ENCODE measurements around the gene QPCTL. TPM values are rescaled to one million over a fixed set of nuclear protein-coding genes. Genes with fewer than 3 reads are reported as not detected.

Gene QPCTL
- total and polyA plus RNA-seq, 10 of the 15 experiments (the other 5 are each of a cell fraction or from before 2014, with no cell fraction given), result 1.1 to 22.6 (median 11.2) TPM

DNA sequence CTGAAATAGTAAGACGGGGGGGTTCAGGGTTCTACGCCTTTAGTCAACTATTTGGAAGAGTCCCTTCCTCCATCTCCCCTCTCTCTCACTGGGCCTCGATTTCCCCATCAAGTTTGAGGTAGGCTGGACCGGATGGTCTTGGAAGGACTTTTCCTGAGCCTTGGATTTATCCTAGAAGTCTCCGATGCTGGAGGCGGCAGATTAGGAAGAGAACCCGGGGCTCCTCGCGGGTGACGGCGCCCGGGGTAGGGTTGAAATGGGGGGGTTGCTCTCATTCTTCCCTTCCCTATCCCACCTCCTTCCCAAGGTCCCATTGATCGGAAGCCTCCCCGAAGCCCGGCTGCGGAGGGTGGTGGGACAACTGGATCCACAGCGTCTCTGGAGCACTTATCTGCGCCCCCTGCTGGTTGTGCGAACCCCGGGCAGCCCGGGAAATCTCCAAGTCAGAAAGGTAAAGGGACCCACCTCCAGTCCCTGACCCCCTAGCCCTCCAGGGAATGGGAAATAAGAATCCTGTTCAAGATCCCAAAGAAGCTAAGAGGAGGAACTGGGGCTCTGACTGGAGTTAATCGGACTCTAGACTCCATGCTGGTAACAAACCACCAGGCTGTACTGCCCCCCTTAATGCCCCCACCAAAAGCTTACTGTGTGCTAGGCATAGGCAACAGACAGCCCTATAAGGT lies 781 bp downstream of the QPCTL start (continued):
- TF ChIP-seq, protein P1, sequence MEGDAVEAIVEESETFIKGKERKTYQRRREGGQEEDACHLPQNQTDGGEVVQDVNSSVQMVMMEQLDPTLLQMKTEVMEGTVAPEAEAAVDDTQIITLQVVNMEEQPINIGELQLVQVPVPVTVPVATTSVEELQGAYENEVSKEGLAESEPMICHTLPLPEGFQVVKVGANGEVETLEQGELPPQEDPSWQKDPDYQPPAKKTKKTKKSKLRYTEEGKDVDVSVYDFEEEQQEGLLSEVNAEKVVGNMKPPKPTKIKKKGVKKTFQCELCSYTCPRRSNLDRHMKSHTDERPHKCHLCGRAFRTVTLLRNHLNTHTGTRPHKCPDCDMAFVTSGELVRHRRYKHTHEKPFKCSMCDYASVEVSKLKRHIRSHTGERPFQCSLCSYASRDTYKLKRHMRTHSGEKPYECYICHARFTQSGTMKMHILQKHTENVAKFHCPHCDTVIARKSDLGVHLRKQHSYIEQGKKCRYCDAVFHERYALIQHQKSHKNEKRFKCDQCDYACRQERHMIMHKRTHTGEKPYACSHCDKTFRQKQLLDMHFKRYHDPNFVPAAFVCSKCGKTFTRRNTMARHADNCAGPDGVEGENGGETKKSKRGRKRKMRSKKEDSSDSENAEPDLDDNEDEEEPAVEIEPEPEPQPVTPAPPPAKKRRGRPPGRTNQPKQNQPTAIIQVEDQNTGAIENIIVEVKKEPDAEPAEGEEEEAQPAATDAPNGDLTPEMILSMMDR (IDR thresholded peaks at IDR 0.05 in 2 of 3, conservative IDR thresholded peaks at IDR 0.05 in 1 of 3; ENCODE audit: control insufficient read depth in 2 of 3, extremely low read depth in 1 of 3, insufficient read depth in 1 of 3, low read depth in 3 of 3, low read length in 3 of 3), result peak; percentile 81 to 96 (median 96)
- no peak for TF ChIP-seq TBL1XR1 (IDR thresholded peaks at IDR 0.05; ENCODE audit: low read depth, low read length)
- 0 out of 2 replicates have a peak, but pooled peaks have one; percentile 48 for TF ChIP-seq RB1 (IDR thresholded peaks at IDR 0.05; ENCODE audit: borderline replicate concordance)
- TF ChIP-seq WRNIP1 (IDR thresholded peaks at IDR 0.05; ENCODE audit: borderline replicate concordance, low read depth, low read length), result 0 out of 2 replicates have a peak, but pooled peaks have one; percentile 60
- TF ChIP-seq CREB1 (IDR thresholded peaks at IDR 0.05; ENCODE audit: low read depth), result 0 out of 2 replicates have a peak, but pooled peaks have one; percentile 34
- no peak for TF ChIP-seq POLR2AphosphoS2 (IDR thresholded peaks at IDR 0.05; ENCODE audit: low read depth, low read length)
- no peak for TF ChIP-seq RCOR1 (conservative IDR thresholded peaks at IDR 0.05; ENCODE audit: low read depth, low read length)
- TF ChIP-seq BCL11A (IDR thresholded peaks at IDR 0.05; ENCODE audit: low read depth, low read length), result no peak
- TF ChIP-seq JUNB (IDR thresholded peaks at IDR 0.05), result no peak
- TF ChIP-seq SMC3 (IDR thresholded peaks at IDR 0.05; ENCODE audit: borderline replicate concordance, low read length), result peak; percentile 71
- TF ChIP-seq BACH1 (IDR thresholded peaks at IDR 0.05; ENCODE audit: borderline replicate concordance), result 0 out of 2 replicates have a peak, but pooled peaks have one; percentile 27
- no peak for TF ChIP-seq YBX1 (IDR thresholded peaks at IDR 0.05)
- TF ChIP-seq, protein P2, sequence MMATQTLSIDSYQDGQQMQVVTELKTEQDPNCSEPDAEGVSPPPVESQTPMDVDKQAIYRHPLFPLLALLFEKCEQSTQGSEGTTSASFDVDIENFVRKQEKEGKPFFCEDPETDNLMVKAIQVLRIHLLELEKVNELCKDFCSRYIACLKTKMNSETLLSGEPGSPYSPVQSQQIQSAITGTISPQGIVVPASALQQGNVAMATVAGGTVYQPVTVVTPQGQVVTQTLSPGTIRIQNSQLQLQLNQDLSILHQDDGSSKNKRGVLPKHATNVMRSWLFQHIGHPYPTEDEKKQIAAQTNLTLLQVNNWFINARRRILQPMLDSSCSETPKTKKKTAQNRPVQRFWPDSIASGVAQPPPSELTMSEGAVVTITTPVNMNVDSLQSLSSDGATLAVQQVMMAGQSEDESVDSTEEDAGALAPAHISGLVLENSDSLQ (IDR thresholded peaks at IDR 0.05), result no peak
- TF ChIP-seq, protein P3, sequence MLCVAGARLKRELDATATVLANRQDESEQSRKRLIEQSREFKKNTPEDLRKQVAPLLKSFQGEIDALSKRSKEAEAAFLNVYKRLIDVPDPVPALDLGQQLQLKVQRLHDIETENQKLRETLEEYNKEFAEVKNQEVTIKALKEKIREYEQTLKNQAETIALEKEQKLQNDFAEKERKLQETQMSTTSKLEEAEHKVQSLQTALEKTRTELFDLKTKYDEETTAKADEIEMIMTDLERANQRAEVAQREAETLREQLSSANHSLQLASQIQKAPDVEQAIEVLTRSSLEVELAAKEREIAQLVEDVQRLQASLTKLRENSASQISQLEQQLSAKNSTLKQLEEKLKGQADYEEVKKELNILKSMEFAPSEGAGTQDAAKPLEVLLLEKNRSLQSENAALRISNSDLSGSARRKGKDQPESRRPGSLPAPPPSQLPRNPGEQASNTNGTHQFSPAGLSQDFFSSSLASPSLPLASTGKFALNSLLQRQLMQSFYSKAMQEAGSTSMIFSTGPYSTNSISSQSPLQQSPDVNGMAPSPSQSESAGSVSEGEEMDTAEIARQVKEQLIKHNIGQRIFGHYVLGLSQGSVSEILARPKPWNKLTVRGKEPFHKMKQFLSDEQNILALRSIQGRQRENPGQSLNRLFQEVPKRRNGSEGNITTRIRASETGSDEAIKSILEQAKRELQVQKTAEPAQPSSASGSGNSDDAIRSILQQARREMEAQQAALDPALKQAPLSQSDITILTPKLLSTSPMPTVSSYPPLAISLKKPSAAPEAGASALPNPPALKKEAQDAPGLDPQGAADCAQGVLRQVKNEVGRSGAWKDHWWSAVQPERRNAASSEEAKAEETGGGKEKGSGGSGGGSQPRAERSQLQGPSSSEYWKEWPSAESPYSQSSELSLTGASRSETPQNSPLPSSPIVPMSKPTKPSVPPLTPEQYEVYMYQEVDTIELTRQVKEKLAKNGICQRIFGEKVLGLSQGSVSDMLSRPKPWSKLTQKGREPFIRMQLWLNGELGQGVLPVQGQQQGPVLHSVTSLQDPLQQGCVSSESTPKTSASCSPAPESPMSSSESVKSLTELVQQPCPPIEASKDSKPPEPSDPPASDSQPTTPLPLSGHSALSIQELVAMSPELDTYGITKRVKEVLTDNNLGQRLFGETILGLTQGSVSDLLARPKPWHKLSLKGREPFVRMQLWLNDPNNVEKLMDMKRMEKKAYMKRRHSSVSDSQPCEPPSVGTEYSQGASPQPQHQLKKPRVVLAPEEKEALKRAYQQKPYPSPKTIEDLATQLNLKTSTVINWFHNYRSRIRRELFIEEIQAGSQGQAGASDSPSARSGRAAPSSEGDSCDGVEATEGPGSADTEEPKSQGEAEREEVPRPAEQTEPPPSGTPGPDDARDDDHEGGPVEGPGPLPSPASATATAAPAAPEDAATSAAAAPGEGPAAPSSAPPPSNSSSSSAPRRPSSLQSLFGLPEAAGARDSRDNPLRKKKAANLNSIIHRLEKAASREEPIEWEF (IDR thresholded peaks at IDR 0.05; ENCODE audit: insufficient replicate concordance, low read depth, low read length), result no peak
- TF ChIP-seq, protein P4, sequence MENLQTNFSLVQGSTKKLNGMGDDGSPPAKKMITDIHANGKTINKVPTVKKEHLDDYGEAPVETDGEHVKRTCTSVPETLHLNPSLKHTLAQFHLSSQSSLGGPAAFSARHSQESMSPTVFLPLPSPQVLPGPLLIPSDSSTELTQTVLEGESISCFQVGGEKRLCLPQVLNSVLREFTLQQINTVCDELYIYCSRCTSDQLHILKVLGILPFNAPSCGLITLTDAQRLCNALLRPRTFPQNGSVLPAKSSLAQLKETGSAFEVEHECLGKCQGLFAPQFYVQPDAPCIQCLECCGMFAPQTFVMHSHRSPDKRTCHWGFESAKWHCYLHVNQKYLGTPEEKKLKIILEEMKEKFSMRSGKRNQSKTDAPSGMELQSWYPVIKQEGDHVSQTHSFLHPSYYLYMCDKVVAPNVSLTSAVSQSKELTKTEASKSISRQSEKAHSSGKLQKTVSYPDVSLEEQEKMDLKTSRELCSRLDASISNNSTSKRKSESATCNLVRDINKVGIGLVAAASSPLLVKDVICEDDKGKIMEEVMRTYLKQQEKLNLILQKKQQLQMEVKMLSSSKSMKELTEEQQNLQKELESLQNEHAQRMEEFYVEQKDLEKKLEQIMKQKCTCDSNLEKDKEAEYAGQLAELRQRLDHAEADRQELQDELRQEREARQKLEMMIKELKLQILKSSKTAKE (IDR thresholded peaks at IDR 0.05; ENCODE audit: low read depth, poor library complexity, severe bottlenecking), result peak; percentile 19
- peak; percentile 72; the same call in 1 of the 2 replicates for TF ChIP-seq DPF2 (IDR thresholded peaks at IDR 0.05)
- TF ChIP-seq, protein P5, sequence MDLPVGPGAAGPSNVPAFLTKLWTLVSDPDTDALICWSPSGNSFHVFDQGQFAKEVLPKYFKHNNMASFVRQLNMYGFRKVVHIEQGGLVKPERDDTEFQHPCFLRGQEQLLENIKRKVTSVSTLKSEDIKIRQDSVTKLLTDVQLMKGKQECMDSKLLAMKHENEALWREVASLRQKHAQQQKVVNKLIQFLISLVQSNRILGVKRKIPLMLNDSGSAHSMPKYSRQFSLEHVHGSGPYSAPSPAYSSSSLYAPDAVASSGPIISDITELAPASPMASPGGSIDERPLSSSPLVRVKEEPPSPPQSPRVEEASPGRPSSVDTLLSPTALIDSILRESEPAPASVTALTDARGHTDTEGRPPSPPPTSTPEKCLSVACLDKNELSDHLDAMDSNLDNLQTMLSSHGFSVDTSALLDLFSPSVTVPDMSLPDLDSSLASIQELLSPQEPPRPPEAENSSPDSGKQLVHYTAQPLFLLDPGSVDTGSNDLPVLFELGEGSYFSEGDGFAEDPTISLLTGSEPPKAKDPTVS (IDR thresholded peaks at IDR 0.05; ENCODE audit: low read depth, low read length), result no peak
- no peak for TF ChIP-seq TCF3 (IDR thresholded peaks at IDR 0.05; ENCODE audit: borderline replicate concordance, insufficient read depth, low read depth, low read length)
